GM18505 (cell line): Measurements from ENCODE around the gene HSDL1.

Source experiments
- ATAC-seq: cut with Tn5 transposase; IDR thresholded peaks from one replicate; pipeline ENCODE4 v1.9.1; 2021; ENCODE audit not compliant: unreplicated experiment
- POLR2A ChIP-seq: IDR thresholded peaks from 4 replicates; pipeline ENCODE4 v1.6.1; 2011; ENCODE audit warnings: borderline replicate concordance; ENCODE audit not compliant: insufficient read depth, insufficient read length; ENCODE audit errors: extremely low read depth

HSDL1 gene

DNA sequence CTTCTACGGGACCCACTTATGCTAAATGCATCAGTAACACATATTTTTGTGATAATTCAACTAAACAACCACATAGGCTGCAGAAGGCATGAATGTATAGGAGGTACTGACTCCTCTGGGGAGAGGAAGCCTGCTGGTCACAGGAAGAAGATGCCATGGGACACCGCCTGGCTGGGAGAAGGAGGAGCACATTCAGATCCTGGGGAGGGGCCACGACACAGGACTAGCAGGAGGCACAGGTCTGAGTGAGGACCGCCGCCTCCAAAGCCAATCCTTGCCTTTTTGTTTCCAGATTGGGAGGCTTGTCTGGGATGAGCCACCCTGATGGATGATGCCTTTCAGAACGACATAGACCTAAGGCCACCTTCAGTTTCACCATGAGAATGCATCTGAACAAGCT, 62.9 kb downstream of the HSDL1 start:
- no peak for ATAC-seq
- TF ChIP-seq POLR2A = no peak

DNA sequence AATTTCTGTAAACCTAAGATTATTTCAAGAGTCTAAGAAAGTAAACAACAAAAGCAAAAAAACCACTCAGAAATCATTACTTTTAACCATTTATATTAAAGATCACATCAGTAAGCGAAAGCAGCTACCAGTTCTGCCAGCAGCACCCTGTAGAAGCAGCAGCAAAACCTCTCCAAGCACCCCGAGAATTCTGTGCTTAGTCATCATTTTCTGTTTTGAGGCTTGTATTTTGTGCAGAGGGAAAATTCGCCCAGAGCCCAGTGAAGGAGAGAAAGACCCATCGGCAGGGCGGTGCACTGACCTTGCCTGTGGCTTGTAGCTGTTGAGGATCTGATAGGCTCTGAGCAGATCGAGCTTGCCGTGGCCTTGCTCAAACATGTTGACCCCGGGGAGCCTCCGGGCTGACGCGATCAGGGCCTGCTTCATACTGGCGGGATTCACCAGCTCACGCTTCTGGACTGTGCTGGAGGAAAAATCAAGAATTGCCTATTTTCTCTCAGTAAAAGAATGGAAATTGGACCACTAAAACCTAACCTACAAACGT, 63.5 kb downstream of the HSDL1 start:
- no peak for ATAC-seq
- no peak for TF ChIP-seq POLR2A

DNA sequence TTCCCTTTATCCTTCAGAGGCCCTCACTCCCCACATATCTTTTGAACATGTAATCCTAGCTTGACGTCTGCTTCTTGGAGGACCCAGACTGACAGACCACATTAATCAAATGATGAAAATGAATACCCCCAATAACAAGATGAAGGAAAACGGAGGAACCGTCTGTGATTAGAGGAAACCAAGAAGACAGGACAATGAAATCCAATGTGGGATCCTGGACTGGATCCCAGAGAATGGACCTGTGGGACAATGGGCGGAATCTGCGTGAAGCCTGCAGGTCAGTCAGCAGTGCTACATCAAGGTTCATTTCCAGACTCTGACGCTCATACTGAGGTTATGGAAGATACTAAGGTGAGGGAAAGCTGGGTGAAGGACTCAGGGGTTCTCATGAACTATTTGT, 64.2 kb downstream of the HSDL1 start:
- ATAC-seq = no peak
- no peak for TF ChIP-seq POLR2A

DNA sequence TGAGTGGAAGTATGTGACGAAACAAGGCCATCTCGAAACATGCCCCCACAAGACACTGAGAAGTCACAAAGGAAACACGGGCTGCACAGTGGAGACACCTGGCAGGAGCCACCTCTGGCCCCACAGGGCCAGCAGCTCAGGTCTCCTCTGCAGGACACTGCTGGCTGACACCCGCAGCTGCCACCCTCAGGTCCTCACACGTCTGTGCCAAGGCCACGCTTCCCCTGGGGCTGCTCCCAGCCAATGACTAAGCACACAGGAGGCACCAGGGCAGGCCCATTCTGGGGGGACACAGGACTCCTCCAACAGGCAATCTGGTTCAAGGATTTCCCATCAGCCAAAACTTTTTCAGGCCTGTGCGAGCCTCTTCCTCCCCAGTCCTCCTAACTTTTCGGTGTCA, 64.6 kb downstream of the HSDL1 start:
- no peak for TF ChIP-seq POLR2A
- no peak for ATAC-seq

DNA sequence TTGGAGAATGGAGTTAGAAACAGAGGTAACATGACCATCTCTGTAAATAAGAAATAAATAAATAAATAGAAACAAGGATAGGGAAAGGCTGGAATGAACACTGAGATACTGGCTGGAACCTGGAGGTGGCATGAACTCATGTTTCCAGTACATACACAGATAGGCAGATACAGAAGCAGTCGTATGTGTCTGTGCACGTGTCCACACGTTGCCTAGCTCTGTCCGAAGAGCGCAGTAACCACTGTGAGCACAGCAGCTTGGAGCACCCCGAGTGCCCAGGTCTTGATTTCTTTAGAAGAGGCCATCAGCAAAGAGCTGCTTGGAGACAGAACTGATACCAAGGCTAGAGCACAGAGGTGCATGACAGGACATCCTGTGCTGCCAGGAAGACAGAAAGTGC, 65.3 kb downstream of the HSDL1 start:
- no peak for ATAC-seq
- no peak for TF ChIP-seq POLR2A

DNA sequence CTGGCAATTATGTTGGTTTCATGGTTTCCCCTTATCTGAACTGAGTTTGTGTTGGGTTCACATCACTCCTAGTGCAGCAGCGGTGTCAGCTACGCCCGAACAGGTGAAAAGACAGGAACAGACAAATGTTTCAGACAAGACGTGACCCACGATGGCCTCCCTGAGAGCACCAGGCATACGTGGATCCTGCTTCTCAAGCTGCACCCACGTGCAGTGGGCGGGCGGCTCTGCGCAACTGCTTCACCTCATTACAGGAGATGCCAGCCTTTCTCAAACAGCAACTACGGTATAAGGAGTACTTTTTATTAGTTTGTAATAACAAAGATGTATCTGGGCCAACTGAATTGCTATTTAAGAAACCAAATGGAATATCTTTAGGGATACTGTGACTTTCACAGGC, 69.6 kb downstream of the HSDL1 start:
- no peak for TF ChIP-seq POLR2A
- ATAC-seq = no peak

DNA sequence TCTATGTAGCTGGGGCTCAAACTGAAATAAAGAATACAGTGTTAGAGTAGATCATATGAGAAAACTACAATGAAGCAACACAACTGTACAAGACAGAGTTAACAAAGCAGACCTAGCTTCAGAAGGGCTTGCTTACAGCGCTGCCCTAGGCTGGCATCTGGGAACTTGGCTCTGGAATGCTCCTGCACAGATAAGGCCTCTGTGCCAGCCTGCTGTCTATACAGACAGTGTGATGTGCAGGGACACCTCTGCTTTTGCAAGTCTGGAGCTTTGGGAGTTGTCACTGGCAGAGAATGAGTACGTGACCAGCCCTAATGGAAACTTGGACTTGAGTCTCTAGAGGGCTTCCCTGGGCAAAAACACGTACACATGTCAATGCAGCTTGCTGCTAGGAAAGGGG, 70.3 kb downstream of the HSDL1 start:
- no peak for TF ChIP-seq POLR2A
- ATAC-seq = no peak
